SK-N-SH treated with all-trans-retinoic acid at 6 μM for 48 hours (cell line): ENCODE data around the gene SDK1.

Source experiments
- ATAC-seq: fragments of 200-7000 bp; cut with Tn5 transposase; 3 replicates; pipeline ENCODE4 v1.9.1; 2020; ENCODE audit warnings: mild to moderate bottlenecking, moderate library complexity
- ARNTL ChIP-seq: fragments of 450-650 bp; formaldehyde crosslinking; IDR thresholded peaks from 2 replicates; pipeline ENCODE4 v1.5.0; 2020; ENCODE audit warnings: low read depth, mild to moderate bottlenecking, moderate library complexity, borderline replicate concordance
- BACH2 ChIP-seq: fragments of 250-450 bp; sonication (Bioruptor Pico); IDR thresholded peaks from 2 replicates; pipeline ENCODE4 v1.9.0; 2021; ENCODE audit warnings: mild to moderate bottlenecking, borderline replicate concordance
- CSDC2 ChIP-seq: fragments of 250-450 bp; sonication (Bioruptor Pico); IDR thresholded peaks from 2 replicates; pipeline ENCODE4 v1.5.0; 2020; ENCODE audit warnings: mild to moderate bottlenecking, moderate library complexity
- ESRRG ChIP-seq: fragments of 250-450 bp; sonication (Bioruptor Pico); IDR thresholded peaks from 2 replicates; pipeline ENCODE4 v1.6.1; 2021; ENCODE audit warnings: mild to moderate bottlenecking
- GLIS3 ChIP-seq: fragments of 250-450 bp; sonication (Bioruptor Pico); IDR thresholded peaks from 2 replicates; pipeline ENCODE4 v1.5.0; 2020; ENCODE audit warnings: mild to moderate bottlenecking, moderate library complexity
- ISL1 ChIP-seq: fragments of 250-450 bp; sonication (Bioruptor Pico); IDR thresholded peaks from 2 replicates; pipeline ENCODE4 v2.1.2; 2022; ENCODE audit warnings: mild to moderate bottlenecking, moderate library complexity
- OSR1 ChIP-seq: fragments of 250-450 bp; sonication (Bioruptor Pico); IDR thresholded peaks from 2 replicates; pipeline ENCODE4 v1.8.0; 2022; ENCODE audit warnings: moderate library complexity, mild to moderate bottlenecking, inconsistent platforms
- PPARA ChIP-seq: fragments of 250-450 bp; sonication (Bioruptor Pico); IDR thresholded peaks from 2 replicates; pipeline ENCODE4 v1.5.0; 2020; ENCODE audit warnings: mild to moderate bottlenecking, borderline replicate concordance
- RARB ChIP-seq: fragments of 250-450 bp; sonication (Bioruptor Pico); IDR thresholded peaks from 2 replicates; pipeline ENCODE4 v1.8.0; 2021; ENCODE audit warnings: mild to moderate bottlenecking, moderate library complexity
- SNAI2 ChIP-seq: fragments of 250-450 bp; sonication (Bioruptor Pico); IDR thresholded peaks from 2 replicates; pipeline ENCODE4 v1.5.0; 2020; ENCODE audit warnings: mild to moderate bottlenecking, moderate library complexity
- ZC3H10 ChIP-seq: fragments of 250-450 bp; sonication (Bioruptor Pico); IDR thresholded peaks from 2 replicates; pipeline ENCODE4 v1.5.1; 2021; ENCODE audit warnings: mild to moderate bottlenecking, moderate library complexity
- ZFP3 ChIP-seq: fragments of 250-450 bp; sonication (Bioruptor Pico); IDR thresholded peaks from 2 replicates; pipeline ENCODE4 v1.5.0; 2020; ENCODE audit warnings: mild to moderate bottlenecking, moderate library complexity
- ZFP30 ChIP-seq: fragments of 450-650 bp; formaldehyde crosslinking; IDR thresholded peaks from 2 replicates; pipeline ENCODE4 v1.5.0; 2022; ENCODE audit warnings: mild to moderate bottlenecking, moderate library complexity
- ZNF565 ChIP-seq: fragments of 450-650 bp; formaldehyde crosslinking; conservative IDR thresholded peaks from 2 replicates; pipeline ENCODE4 v1.5.0; 2020; ENCODE audit warnings: low read depth, mild to moderate bottlenecking, moderate library complexity
- ZNF70 ChIP-seq: fragments of 450-650 bp; formaldehyde crosslinking; IDR thresholded peaks from 2 replicates; pipeline ENCODE4 v1.5.0; 2020; ENCODE audit warnings: mild to moderate bottlenecking, moderate library complexity
- ZNF8 ChIP-seq: fragments of 450-650 bp; formaldehyde crosslinking; IDR thresholded peaks from 2 replicates; pipeline ENCODE4 v1.5.0; 2020; ENCODE audit warnings: mild to moderate bottlenecking, moderate library complexity
- TF ChIP-seq, protein P1 (sequence below): fragments of 250-450 bp; sonication (Bioruptor Pico); IDR thresholded peaks from 2 replicates; pipeline ENCODE4 v1.8.0; 2020; ENCODE audit warnings: mild to moderate bottlenecking, moderate library complexity, borderline replicate concordance
- TF ChIP-seq, protein P2 (sequence below): fragments of 250-450 bp; sonication (Bioruptor Pico); IDR thresholded peaks from 2 replicates; pipeline ENCODE4 v1.5.0; 2020; ENCODE audit warnings: mild to moderate bottlenecking, moderate library complexity
- TF ChIP-seq, protein P3 (sequence below): fragments of 250-450 bp; sonication (Bioruptor Pico); IDR thresholded peaks from 2 replicates; pipeline ENCODE4 v1.5.1; 2021; ENCODE audit warnings: mild to moderate bottlenecking, moderate library complexity
- TF ChIP-seq, protein P4 (sequence below): fragments of 250-450 bp; sonication (Bioruptor Pico); IDR thresholded peaks from 2 replicates; pipeline ENCODE4 v1.8.0; 2021; ENCODE audit warnings: low read depth, mild to moderate bottlenecking, moderate library complexity, borderline replicate concordance

The SDK1 gene

DNA sequence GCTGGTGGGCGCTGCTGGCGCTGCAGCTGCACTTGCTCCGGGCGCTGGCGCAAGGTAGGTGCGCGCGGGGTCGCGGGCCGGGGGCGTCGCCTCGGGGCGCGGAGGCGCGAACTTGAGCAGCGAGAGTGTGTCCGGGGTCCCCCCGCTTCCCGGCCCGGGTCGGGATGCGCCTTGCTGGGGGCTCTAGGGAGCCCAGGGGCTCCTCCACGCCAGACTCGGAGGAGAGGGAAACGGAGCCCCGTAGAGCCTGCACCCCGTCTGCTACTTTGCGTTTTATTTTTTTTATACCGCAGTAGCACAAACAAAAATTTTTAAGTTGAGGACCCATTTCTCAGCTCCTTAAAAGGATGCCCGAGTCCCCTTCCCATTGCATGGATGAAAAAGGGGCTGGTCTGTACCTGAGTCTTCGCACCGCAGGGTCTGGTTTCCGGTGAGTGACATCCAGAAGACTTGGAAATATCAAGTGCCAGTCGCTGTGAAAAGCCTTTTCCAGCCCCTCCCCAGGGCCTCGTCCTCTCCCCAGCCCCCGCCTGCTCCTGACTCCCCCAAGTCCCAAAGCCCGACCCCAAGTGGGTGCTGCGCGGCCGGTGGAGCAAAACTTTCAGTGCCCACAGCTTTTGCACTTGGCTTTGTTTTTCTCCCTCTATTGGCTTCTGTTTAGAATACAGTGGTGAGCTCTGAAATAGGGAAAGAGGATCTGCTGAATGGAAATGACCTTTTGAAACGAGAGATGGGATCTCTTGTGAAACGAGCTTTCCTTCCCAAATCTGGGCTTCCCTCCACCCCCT lies 973 bp downstream of the SDK1 start:
- peak; percentile 60 for ATAC-seq
- TF ChIP-seq ESRRG (no peak), RARB (CRISPR knock-in tag) (no peak), BACH2 (CRISPR knock-in tag) (no peak), ZC3H10 (CRISPR knock-in tag) (no peak), OSR1 (CRISPR knock-in tag) (no peak)
- TF ChIP-seq, all 23 proteins: peak for 0

DNA sequence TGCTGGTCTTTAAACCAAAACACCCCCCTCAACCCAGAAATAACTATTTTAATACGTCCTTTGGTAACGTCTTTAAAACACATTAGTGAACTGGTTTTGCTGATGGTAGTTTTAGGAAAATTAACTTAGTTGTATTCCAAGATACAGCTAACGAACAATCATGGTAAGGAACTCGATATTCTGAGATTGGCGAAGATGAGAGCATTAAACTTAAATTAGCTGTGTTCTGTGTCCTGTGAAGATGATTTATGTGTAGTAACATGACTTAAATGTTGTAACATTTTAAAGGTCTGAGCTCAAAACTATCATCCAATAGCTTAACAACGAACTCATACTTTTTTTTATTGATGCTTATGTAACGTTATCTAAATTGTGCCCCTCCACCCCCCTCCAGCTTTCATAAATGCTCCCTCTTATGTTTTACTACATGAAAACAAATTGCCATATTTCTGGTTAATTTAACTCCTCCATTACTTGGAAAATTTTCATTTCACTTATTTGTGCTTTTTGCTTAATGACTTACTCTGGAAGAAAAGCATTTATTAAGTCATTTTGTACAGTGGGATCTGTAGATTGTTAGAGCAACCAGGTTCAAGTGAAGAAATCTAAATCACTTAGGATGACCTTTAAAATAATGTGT lies 1.7 kb downstream of the SDK1 start:
- TF ChIP-seq, protein P1, sequence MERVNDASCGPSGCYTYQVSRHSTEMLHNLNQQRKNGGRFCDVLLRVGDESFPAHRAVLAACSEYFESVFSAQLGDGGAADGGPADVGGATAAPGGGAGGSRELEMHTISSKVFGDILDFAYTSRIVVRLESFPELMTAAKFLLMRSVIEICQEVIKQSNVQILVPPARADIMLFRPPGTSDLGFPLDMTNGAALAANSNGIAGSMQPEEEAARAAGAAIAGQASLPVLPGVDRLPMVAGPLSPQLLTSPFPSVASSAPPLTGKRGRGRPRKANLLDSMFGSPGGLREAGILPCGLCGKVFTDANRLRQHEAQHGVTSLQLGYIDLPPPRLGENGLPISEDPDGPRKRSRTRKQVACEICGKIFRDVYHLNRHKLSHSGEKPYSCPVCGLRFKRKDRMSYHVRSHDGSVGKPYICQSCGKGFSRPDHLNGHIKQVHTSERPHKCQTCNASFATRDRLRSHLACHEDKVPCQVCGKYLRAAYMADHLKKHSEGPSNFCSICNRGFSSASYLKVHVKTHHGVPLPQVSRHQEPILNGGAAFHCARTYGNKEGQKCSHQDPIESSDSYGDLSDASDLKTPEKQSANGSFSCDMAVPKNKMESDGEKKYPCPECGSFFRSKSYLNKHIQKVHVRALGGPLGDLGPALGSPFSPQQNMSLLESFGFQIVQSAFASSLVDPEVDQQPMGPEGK (CRISPR knock-in tag) = no peak
- TF ChIP-seq SNAI2 (CRISPR knock-in tag) (no peak), ZNF70 (CRISPR knock-in tag) (no peak), PPARA (CRISPR knock-in tag) (no peak), ISL1 (CRISPR knock-in tag) (no peak), ZC3H10 (CRISPR knock-in tag) (no peak), ZNF8 (CRISPR knock-in tag) (no peak), RARB (CRISPR knock-in tag) (no peak), ZNF565 (CRISPR knock-in tag) (no peak), ZFP3 (CRISPR knock-in tag) (no peak), CSDC2 (CRISPR knock-in tag) (no peak), ESRRG (no peak), ARNTL (no peak), GLIS3 (no peak)
- TF ChIP-seq, protein P2, sequence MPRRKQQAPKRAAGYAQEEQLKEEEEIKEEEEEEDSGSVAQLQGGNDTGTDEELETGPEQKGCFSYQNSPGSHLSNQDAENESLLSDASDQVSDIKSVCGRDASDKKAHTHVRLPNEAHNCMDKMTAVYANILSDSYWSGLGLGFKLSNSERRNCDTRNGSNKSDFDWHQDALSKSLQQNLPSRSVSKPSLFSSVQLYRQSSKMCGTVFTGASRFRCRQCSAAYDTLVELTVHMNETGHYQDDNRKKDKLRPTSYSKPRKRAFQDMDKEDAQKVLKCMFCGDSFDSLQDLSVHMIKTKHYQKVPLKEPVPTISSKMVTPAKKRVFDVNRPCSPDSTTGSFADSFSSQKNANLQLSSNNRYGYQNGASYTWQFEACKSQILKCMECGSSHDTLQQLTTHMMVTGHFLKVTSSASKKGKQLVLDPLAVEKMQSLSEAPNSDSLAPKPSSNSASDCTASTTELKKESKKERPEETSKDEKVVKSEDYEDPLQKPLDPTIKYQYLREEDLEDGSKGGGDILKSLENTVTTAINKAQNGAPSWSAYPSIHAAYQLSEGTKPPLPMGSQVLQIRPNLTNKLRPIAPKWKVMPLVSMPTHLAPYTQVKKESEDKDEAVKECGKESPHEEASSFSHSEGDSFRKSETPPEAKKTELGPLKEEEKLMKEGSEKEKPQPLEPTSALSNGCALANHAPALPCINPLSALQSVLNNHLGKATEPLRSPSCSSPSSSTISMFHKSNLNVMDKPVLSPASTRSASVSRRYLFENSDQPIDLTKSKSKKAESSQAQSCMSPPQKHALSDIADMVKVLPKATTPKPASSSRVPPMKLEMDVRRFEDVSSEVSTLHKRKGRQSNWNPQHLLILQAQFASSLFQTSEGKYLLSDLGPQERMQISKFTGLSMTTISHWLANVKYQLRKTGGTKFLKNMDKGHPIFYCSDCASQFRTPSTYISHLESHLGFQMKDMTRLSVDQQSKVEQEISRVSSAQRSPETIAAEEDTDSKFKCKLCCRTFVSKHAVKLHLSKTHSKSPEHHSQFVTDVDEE = no peak
- TF ChIP-seq, protein P3, sequence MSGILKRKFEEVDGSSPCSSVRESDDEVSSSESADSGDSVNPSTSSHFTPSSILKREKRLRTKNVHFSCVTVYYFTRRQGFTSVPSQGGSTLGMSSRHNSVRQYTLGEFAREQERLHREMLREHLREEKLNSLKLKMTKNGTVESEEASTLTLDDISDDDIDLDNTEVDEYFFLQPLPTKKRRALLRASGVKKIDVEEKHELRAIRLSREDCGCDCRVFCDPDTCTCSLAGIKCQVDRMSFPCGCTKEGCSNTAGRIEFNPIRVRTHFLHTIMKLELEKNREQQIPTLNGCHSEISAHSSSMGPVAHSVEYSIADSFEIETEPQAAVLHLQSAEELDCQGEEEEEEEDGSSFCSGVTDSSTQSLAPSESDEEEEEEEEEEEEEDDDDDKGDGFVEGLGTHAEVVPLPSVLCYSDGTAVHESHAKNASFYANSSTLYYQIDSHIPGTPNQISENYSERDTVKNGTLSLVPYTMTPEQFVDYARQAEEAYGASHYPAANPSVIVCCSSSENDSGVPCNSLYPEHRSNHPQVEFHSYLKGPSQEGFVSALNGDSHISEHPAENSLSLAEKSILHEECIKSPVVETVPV (CRISPR knock-in tag) = no peak
- no peak for ATAC-seq

DNA sequence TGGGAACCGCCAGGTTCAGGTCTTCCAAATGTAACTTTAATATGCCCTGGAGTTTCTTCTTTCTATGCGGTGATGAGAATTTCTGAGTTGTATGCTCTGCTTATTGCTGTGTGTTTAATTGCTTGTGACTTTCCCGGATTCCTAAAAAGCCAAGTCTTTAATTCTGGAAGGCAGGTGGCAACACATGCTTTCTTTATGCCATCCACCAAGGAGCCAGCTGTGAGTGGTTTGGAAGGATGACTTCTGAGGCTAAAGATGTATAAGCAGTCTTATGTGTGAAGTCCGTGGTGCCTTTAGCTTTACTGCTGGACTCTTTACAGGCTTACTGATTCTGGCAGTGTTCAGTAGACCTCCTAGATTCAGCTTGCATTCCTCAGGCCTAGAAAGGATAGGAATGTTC lies 3.1 kb downstream of the SDK1 start:
- no peak for ATAC-seq
- TF ChIP-seq ARNTL (no peak), ZNF8 (CRISPR knock-in tag) (no peak), PPARA (CRISPR knock-in tag) (no peak), ZFP3 (CRISPR knock-in tag) (no peak), ZNF565 (CRISPR knock-in tag) (no peak), ZFP30 (no peak), CSDC2 (CRISPR knock-in tag) (no peak), ZNF70 (CRISPR knock-in tag) (no peak)
- TF ChIP-seq, protein P2 = no peak
- TF ChIP-seq, protein P4, sequence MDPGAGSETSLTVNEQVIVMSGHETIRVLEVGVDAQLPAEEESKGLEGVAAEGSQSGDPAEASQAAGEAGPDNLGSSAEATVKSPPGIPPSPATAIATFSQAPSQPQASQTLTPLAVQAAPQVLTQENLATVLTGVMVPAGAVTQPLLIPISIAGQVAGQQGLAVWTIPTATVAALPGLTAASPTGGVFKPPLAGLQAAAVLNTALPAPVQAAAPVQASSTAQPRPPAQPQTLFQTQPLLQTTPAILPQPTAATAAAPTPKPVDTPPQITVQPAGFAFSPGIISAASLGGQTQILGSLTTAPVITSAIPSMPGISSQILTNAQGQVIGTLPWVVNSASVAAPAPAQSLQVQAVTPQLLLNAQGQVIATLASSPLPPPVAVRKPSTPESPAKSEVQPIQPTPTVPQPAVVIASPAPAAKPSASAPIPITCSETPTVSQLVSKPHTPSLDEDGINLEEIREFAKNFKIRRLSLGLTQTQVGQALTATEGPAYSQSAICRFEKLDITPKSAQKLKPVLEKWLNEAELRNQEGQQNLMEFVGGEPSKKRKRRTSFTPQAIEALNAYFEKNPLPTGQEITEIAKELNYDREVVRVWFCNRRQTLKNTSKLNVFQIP (CRISPR knock-in tag) = no peak
- TF ChIP-seq, protein P3 (CRISPR knock-in tag) = no peak
